Stomach (tissue), 4 donors: Measurements from ENCODE around the gene CTRL.

Experiments used
- CTCF ChIP-seq, 7 experiments: fragments of 450-650 bp in 4 of 7; fragments of 200-600 bp in 3 of 7; sonication (generic) in 3 of 7; IDR thresholded peaks; one replicate each; pipeline ENCODE4 v1.5.1; 2016 to 2019; ENCODE audit warnings: antibody characterized with exemption in 7 of 7, control low read depth in 2 of 7, mild to moderate bottlenecking in 1 of 7
- POLR2A ChIP-seq, 4 donors: fragments of 450-650 bp; IDR thresholded peaks; one replicate each; pipeline ENCODE4 v1.6.1; 2016; ENCODE audit warnings: antibody characterized with exemption in 4 of 4, control low read depth in 2 of 4, mild to moderate bottlenecking in 1 of 4, moderate library complexity in 1 of 4
- POLR2AphosphoS5 ChIP-seq, 3 donors: sonication (generic); formaldehyde crosslinking; IDR thresholded peaks; one replicate each; pipeline ENCODE4 v1.6.1; 2016; ENCODE audit warnings: antibody characterized with exemption in 3 of 3

DNA sequence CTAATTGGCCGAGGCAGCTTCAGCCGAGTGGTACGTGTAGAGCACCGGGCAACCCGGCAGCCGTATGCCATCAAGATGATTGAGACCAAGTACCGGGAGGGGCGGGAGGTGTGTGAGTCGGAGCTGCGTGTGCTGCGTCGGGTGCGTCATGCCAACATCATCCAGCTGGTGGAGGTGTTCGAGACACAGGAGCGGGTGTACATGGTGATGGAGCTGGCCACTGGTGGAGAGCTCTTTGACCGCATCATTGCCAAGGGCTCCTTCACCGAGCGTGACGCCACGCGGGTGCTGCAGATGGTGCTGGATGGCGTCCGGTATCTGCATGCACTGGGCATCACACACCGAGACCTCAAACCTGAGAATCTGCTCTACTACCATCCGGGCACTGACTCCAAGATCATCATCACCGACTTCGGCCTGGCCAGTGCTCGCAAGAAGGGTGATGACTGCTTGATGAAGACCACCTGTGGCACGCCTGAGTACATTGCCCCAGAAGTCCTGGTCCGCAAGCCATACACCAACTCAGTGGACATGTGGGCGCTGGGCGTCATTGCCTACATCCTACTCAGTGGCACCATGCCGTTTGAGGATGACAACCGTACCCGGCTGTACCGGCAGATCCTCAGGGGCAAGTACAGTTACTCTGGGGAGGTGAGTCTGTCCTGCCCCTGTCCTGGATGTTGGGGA, 22.5 kb downstream of the CTRL start:
- TF ChIP-seq POLR2A (IDR thresholded peaks at IDR 0.05) = no peak
- TF ChIP-seq CTCF (IDR thresholded peaks at IDR 0.05) = no peak
- TF ChIP-seq POLR2AphosphoS5 (IDR thresholded peaks at IDR 0.05) = no peak
